CD14-positive monocyte (primary cell): ENCODE results near the gene DSCAML1. TPM values are rescaled to one million over a fixed set of nuclear protein-coding genes. Genes with fewer than 3 reads are reported as not detected.

Source experiments
- DNase-seq, 3 donors: peaks; one replicate each; pipeline ENCODE4 v3.0.0-alpha.2; 2011 to 2022
- H2AFZ ChIP-seq: 2 replicates; pipeline ENCODE4 v1.6.0; 2012; ENCODE audit warnings: mild to moderate bottlenecking, low read depth, low read length, inconsistent platforms; ENCODE audit not compliant: insufficient read depth, poor library complexity, severe bottlenecking
- H3K27ac ChIP-seq, 2 donors: 1 replicate in 1 of 2; 2 replicates in 1 of 2; pipeline ENCODE4 v1.5.1; 2012 to 2013; ENCODE audit warnings: low read length in 2 of 2, control low read depth in 1 of 2, inconsistent platforms in 1 of 2, low read depth in 1 of 2, mild to moderate bottlenecking in 1 of 2
- H3K27me3 ChIP-seq, 2 donors: one replicate each; pipeline versions ENCODE4 v1.6.0 to v1.6.1; 2011 to 2013; ENCODE audit warnings: low read length in 2 of 2; ENCODE audit not compliant: control insufficient read depth in 2 of 2, insufficient read depth in 2 of 2
- H3K36me3 ChIP-seq, 2 donors: replicated peaks in 1 of 2; 1 replicate in 1 of 2; 2 replicates in 1 of 2; pipeline versions ENCODE4 v1.5.1 to v1.6.1; 2012 to 2013; ENCODE audit warnings: low read length in 2 of 2, control low read depth in 1 of 2, inconsistent platforms in 1 of 2, mild to moderate bottlenecking in 1 of 2; ENCODE audit not compliant: insufficient read depth in 2 of 2, control insufficient read depth in 1 of 2
- H3K4me1 ChIP-seq, 2 donors: 1 replicate in 1 of 2; 2 replicates in 1 of 2; pipeline versions ENCODE4 v1.5.1 to v1.6.1; 2012 to 2013; ENCODE audit warnings: low read length in 2 of 2, control low read depth in 1 of 2, inconsistent platforms in 1 of 2, mild to moderate bottlenecking in 1 of 2, moderate library complexity in 1 of 2; ENCODE audit not compliant: insufficient read depth in 2 of 2, control insufficient read depth in 1 of 2
- H3K4me2 ChIP-seq: replicated peaks from 2 replicates; pipeline ENCODE3; 2012; ENCODE audit warnings: low read length, moderate library complexity, mild to moderate bottlenecking; ENCODE audit not compliant: poor library complexity, severe bottlenecking; ENCODE audit errors: extremely low read depth
- H3K4me3 ChIP-seq, 3 experiments: fragments of 200-600 bp in 1 of 3; sonication (generic) in 1 of 3; replicated peaks in 1 of 3; 1 replicate in 2 of 3; 2 replicates in 1 of 3; pipeline ENCODE4 v1.5.1; 2011 to 2013; ENCODE audit warnings: low read length in 3 of 3, mild to moderate bottlenecking in 3 of 3, control low read depth in 2 of 3, low read depth in 2 of 3, inconsistent platforms in 1 of 3, moderate library complexity in 1 of 3
- H3K79me2 ChIP-seq: 2 replicates; pipeline ENCODE4 v1.6.0; 2012; ENCODE audit warnings: mild to moderate bottlenecking, control low read depth, inconsistent platforms, low read length, moderate library complexity; ENCODE audit not compliant: insufficient read depth
- H3K9ac ChIP-seq: 2 replicates; pipeline ENCODE4 v1.6.0; 2017; ENCODE audit warnings: low read length, mild to moderate bottlenecking; ENCODE audit not compliant: insufficient read depth, poor library complexity, severe bottlenecking
- H3K9me3 ChIP-seq, 2 donors: replicated peaks in 1 of 2; 1 replicate in 1 of 2; 2 replicates in 1 of 2; pipeline versions ENCODE4 v1.5.1 to v1.6.1; 2012 to 2013; ENCODE audit warnings: low read length in 2 of 2, control low read depth in 1 of 2; ENCODE audit not compliant: control insufficient read depth in 1 of 2, insufficient read depth in 1 of 2
- H4K20me1 ChIP-seq: 2 replicates; pipeline ENCODE4 v1.6.0; 2012; ENCODE audit warnings: mild to moderate bottlenecking, low read length, control low read depth, moderate library complexity; ENCODE audit not compliant: insufficient read depth
- H3K27ac Mint-ChIP-seq, 7 donors: one replicate each; pipeline ENCODE4 v1.8.0; 2020; ENCODE audit warnings: mild to moderate bottlenecking in 7 of 7, mixed read lengths in 7 of 7, moderate library complexity in 6 of 7, inconsistent platforms in 2 of 7
- H3K27me3 Mint-ChIP-seq, 3 donors: one replicate each; pipeline ENCODE4 v1.8.0; 2021 to 2022; ENCODE audit warnings: low read depth in 3 of 3, mild to moderate bottlenecking in 3 of 3, mixed read lengths in 3 of 3, moderate library complexity in 3 of 3, inconsistent platforms in 1 of 3
- H3K36me3 Mint-ChIP-seq, 2 donors: one replicate each; pipeline ENCODE4 v1.8.0; 2020; ENCODE audit warnings: mixed read lengths in 2 of 2, inconsistent platforms in 1 of 2, mild to moderate bottlenecking in 1 of 2
- H3K4me1 Mint-ChIP-seq: one replicate; pipeline ENCODE4 v1.8.0; 2020; ENCODE audit warnings: mild to moderate bottlenecking, mixed read lengths
- H3K4me3 Mint-ChIP-seq, 2 donors: one replicate each; pipeline ENCODE4 v1.8.0; 2020; ENCODE audit warnings: mild to moderate bottlenecking in 2 of 2, mixed read lengths in 2 of 2, moderate library complexity in 1 of 2
- H3K9me3 Mint-ChIP-seq, 7 donors: one replicate each; pipeline ENCODE4 v1.8.0; 2020 to 2022; ENCODE audit warnings: mixed read lengths in 7 of 7, mild to moderate bottlenecking in 6 of 7, moderate library complexity in 6 of 7, inconsistent platforms in 2 of 7
- CTCF ChIP-seq: fragments of 200-600 bp; IDR thresholded peaks from one replicate; pipeline ENCODE4 v1.8.0; 2022; ENCODE audit warnings: antibody characterized with exemption, mild to moderate bottlenecking
- WGBS: methylation state at CpG from one replicate; pipeline ENCODE4 v1.1.5; 2013; ENCODE audit warnings: missing lambda C conversion rate; ENCODE audit not compliant: insufficient coverage; 5-methylcytosine and 5-hydroxymethylcytosine counted together
- intact Hi-C, 2 donors: fragments of 100-400 bp; cut with micrococcal nuclease; formaldehyde crosslinking; loops; one replicate each; pipeline versions ENCODE4 v1.15.0 to v1.15.1; 2023
- polyA plus RNA-seq, 3 donors: library from polyadenylated mRNA; depleted of rRNA in 1 of 3; unstranded in 2 of 3; stranded (reverse) in 1 of 3; fragments of 300-500 nt in 2 of 3; fragments of >200 nt in 1 of 3; fragmentation: Illumina TruSeq in 2 of 3; gene quantifications; 1 replicate in 2 of 3; 2 replicates in 1 of 3; pipeline ENCODE4 v1.2.3, GENCODE V29; 2012 to 2021

The DSCAML1 gene
- polyA plus RNA-seq, 3 donors: not detected

DNA sequence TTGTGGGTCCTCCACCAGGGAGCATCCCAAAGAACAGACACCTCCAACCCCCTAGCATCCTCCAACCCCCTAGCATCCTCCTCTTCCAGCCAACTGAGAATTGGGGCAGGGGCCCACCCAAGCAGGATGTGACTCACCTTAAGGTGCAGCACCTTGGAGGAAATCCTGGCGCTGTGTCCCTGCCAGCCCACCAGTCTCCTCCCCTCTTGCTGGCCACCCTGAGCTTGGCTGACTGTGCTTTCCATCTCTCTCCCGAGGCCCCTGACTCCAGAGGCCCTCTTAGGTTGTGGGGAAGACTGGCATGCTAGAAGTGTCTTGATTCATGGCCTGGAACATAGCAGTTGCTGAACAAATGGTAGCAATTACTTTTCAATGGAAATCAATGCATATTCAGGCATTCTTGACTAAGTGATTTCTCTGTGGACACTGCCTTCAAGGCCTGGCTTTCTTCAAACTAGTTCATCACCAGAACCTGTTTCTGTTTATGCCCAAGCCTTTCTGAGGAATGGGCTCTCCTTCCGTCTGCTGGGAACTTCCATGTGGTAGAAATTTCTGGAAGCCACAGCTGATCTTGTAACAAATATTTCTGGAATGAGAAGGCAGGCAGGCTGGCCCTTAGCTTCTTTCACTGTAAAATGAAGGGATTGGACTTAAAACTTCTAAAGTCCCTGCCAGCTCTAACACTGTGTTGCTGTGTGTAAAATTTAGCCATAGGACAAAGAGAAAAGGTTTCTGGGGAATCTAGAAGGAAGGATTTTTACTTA lies 408.8 kb downstream of the DSCAML1 start:
- Histone ChIP-seq H3K9me3 (no peaks in the 10 kb centered on the region), H4K20me1 (no peaks in the 10 kb centered on the region), H3K27me3 (no peaks in the 10 kb centered on the region), H3K36me3 (peaks cover 67 to 93% of the 10 kb centered on the region in 2 donors), H3K4me2 (no peak overlapping the region), H3K27ac (no peak overlapping the region), H3K79me2 (no peaks in the 10 kb centered on the region), H3K9ac (no peak overlapping the region), H2AFZ (no peak overlapping the region), H3K4me3 (no peak overlapping the region), H3K4me1 (no peaks in the 10 kb centered on the region)
- Mint-ChIP-seq H3K27ac (no peak overlapping the region), H3K4me1 (no peaks in the 10 kb centered on the region), H3K27me3 (no peaks in the 10 kb centered on the region), H3K4me3 (no peak overlapping the region), H3K36me3 (peaks cover 82 to 93% of the 10 kb centered on the region in 2 donors), H3K9me3 (no peaks in the 10 kb centered on the region)
- TF ChIP-seq CTCF: no peak
- no peak for DNase-seq
- WGBS: 100% methylated on average over 1 of the region's 3 CpGs
- intact Hi-C loops: no loop called here

GRCh38 chr11:117385906-117386305 lies 411.1 kb downstream of the DSCAML1 start:
- DNase-seq: no peak
- H3K4me3 Mint-ChIP-seq: no peak overlapping the region
- no peak overlapping the region for H3K4me3 ChIP-seq
- H3K79me2 ChIP-seq: no peaks in the 10 kb centered on the region
- H3K27ac Mint-ChIP-seq: no peak overlapping the region
- H4K20me1 ChIP-seq: no peaks in the 10 kb centered on the region
- H3K9me3 ChIP-seq: no peaks in the 10 kb centered on the region
- no peaks in the 10 kb centered on the region for H3K4me1 ChIP-seq
- 99% methylated on average over 6 of the region's 9 CpGs for WGBS
- peaks cover 59 to 93% of the 10 kb centered on the region in 2 donors for H3K36me3 ChIP-seq
- intact Hi-C loops: no loop called here
- no peaks in the 10 kb centered on the region for H3K27me3 Mint-ChIP-seq
- H3K27ac ChIP-seq: no peak overlapping the region
- H3K4me1 Mint-ChIP-seq: no peaks in the 10 kb centered on the region
- H3K27me3 ChIP-seq: no peaks in the 10 kb centered on the region
- no peaks in the 10 kb centered on the region for H3K9me3 Mint-ChIP-seq
- H2AFZ ChIP-seq: no peak overlapping the region
- TF ChIP-seq CTCF: no peak
- peaks cover 81 to 92% of the 10 kb centered on the region in 2 donors for H3K36me3 Mint-ChIP-seq
- H3K9ac ChIP-seq: no peak overlapping the region
- no peak overlapping the region for H3K4me2 ChIP-seq
